Adrenal gland (tissue), 12 donors: ENCODE data around the gene RNF126. TPM values are rescaled to one million over a fixed set of nuclear protein-coding genes. Genes with fewer than 3 reads are reported as not detected.

ENCODE experiments used
- DNase-seq, 7 donors: peaks; one replicate each; pipeline ENCODE4 v3.0.0-alpha.2; 2019 to 2020
- H3K27ac ChIP-seq, 5 donors: fragments of 200-600 bp; sonication (generic) in 4 of 5; 1 replicate in 3 of 5; 2 replicates in 2 of 5; pipeline versions ENCODE4 v1.5.1 to v1.8.0; 2016 to 2020; ENCODE audit warnings: mild to moderate bottlenecking in 1 of 5
- H3K27me3 ChIP-seq: fragments of 200-600 bp; 2 replicates; pipeline ENCODE4 v1.8.0; 2021
- H3K36me3 ChIP-seq, 2 donors: fragments of 200-600 bp; replicated peaks in 1 of 2; 1 replicate in 1 of 2; 2 replicates in 1 of 2; pipeline versions ENCODE4 v1.5.1 to v1.8.0; 2018 to 2022
- H3K4me1 ChIP-seq, 2 donors: fragments of 200-600 bp; replicated peaks in 1 of 2; 1 replicate in 1 of 2; 2 replicates in 1 of 2; pipeline versions ENCODE4 v1.5.1 to v1.8.0; 2018 to 2021
- H3K4me3 ChIP-seq, 4 donors: fragments of 200-600 bp; sonication (generic) in 3 of 4; one replicate each; pipeline ENCODE4 v1.5.1; 2016 to 2018
- H3K9me3 ChIP-seq, 3 donors: fragments of 200-600 bp; sonication (generic) in 1 of 3; replicated peaks in 1 of 3; 1 replicate in 2 of 3; 2 replicates in 1 of 3; pipeline versions ENCODE4 v1.5.1 to v1.8.0; 2016 to 2021
- CTCF ChIP-seq, 6 experiments: fragments of 450-650 bp in 4 of 6; fragments of 200-600 bp in 2 of 6; sonication (generic) in 1 of 6; IDR thresholded peaks; 1 replicate in 5 of 6; 2 replicates in 1 of 6; pipeline versions ENCODE4 v1.5.1 to v1.8.0; 2016 to 2021; ENCODE audit warnings: antibody characterized with exemption in 6 of 6, mild to moderate bottlenecking in 2 of 6, moderate library complexity in 1 of 6
- POLR2A ChIP-seq, 2 donors: fragments of 450-650 bp; IDR thresholded peaks; one replicate each; pipeline ENCODE4 v1.6.1; 2017; ENCODE audit warnings: antibody characterized with exemption in 2 of 2, mild to moderate bottlenecking in 2 of 2, moderate library complexity in 1 of 2
- WGBS, 4 donors: extraction: QIAGEN DNeasy Blood & Tissue Kit in 2 of 4; methylation state at CpG; one replicate each; pipeline versions ENCODE4 v1.1.5 to v1.1.7; 2013 to 2017; 5-methylcytosine and 5-hydroxymethylcytosine counted together
- intact Hi-C, 2 donors: fragments of 100-400 bp; cut with DNase I; formaldehyde crosslinking; loops; one replicate each; pipeline versions ENCODE4 v1.14.1 to v1.15.0; 2022 to 2023
- polyA plus RNA-seq, 3 donors: library from polyadenylated mRNA; stranded (reverse); fragments of 200-250 nt in 2 of 3; fragments of 350-450 nt in 1 of 3; fragmentation: Illumina TruSeq in 1 of 3; extraction: RNeasy Lipid Tissue Mini Kit (QIAGEN cat#74804) in 1 of 3; gene quantifications; one replicate each; pipeline ENCODE4 v1.2.3, GENCODE V29; 2013 to 2014
- total RNA-seq, 9 donors: library from RNA; depleted of rRNA in 4 of 9; stranded (reverse); fragments of >200 nt in 4 of 9; fragments of 120-200 nt in 1 of 9; fragmentation: NEBNext Ultra II Directional in 1 of 9; extraction: Animal tissue kit (Norgen Biotek cat#: 25700) in 1 of 9; gene quantifications; one replicate each; pipeline versions ENCODE4 v1.1.0 to v1.2.4, GENCODE V29; 2013 to 2023
- donor health status: healthy with polysubstance abuse.
- donor health status: Bipolar disorder and iron deficiency.
- donor health status: DM: yes; HTN: yes; CAD: no.
- donor health status: DM: no; HTN: no; CAD: no.
- donor health status: DM: no; HTN: no; CAD: no.
- donor health status: DM: yes; HTN: yes; CAD: no.

RNF126 gene
- total and polyA plus RNA-seq, 12 donors = 9.3 to 76.4 (median 43.1) TPM

- no peak for DNase-seq
- Histone ChIP-seq H3K9me3 (no peaks in the 10 kb centered on the region), H3K4me3 (no peak overlapping the region), H3K4me1 (no peaks in the 10 kb centered on the region), H3K27me3 (no peaks in the 10 kb centered on the region), H3K27ac (no peak overlapping the region), H3K36me3 (peaks cover 0 to 60% of the 10 kb centered on the region in 2 donors)
- intact Hi-C loops = no loop called here
- TF ChIP-seq POLR2A (IDR thresholded peaks at IDR 0.05) (no peak), CTCF (IDR thresholded peaks at IDR 0.05) (no peak)
- WGBS, 4 donors = 89 to 96% (median 90%) methylated on average over 18 to 27 of the region's 27 CpGs
Measured at GRCh38 chr19:618674-619285, 44.2 kb downstream of the RNF126 start.

- TF ChIP-seq CTCF (IDR thresholded peaks at IDR 0.05) = no peak
- no peak for TF ChIP-seq POLR2A (IDR thresholded peaks at IDR 0.05)
- H3K27ac ChIP-seq = no peak overlapping the region
- no peaks in the 10 kb centered on the region for H3K27me3 ChIP-seq
- intact Hi-C loops = no loop called here
- H3K36me3 ChIP-seq = peaks cover 0 to 55% of the 10 kb centered on the region in 2 donors
- H3K4me3 ChIP-seq = no peak overlapping the region
- WGBS, 4 donors = 75 to 92% (median 90%) methylated on average over 4 to 19 of the region's 19 CpGs
- no peak for DNase-seq
- no peaks in the 10 kb centered on the region for H3K9me3 ChIP-seq
- H3K4me1 ChIP-seq = no peaks in the 10 kb centered on the region
Measured at GRCh38 chr19:618247-618619, 44.8 kb downstream of the RNF126 start.

GRCh38 chr19:617551-618246 lies 45.3 kb downstream of the RNF126 start:
- no peak overlapping the region for H3K27ac ChIP-seq
- H3K4me1 ChIP-seq = no peaks in the 10 kb centered on the region
- H3K36me3 ChIP-seq = peaks cover 0 to 50% of the 10 kb centered on the region in 2 donors
- H3K27me3 ChIP-seq = no peaks in the 10 kb centered on the region
- no peak for TF ChIP-seq POLR2A (IDR thresholded peaks at IDR 0.05)
- no peak for TF ChIP-seq CTCF (IDR thresholded peaks at IDR 0.05)
- 87 to 92% (median 90%) methylated on average over 9 to 29 of the region's 29 CpGs for WGBS, 4 donors
- no peak for DNase-seq
- intact Hi-C loops = no loop called here
- H3K4me3 ChIP-seq = no peak overlapping the region
- H3K9me3 ChIP-seq = no peaks in the 10 kb centered on the region

GRCh38 chr19:616747-617526 lies 46.1 kb downstream of the RNF126 start:
- H3K9me3 ChIP-seq = no peaks in the 10 kb centered on the region
- no peak for TF ChIP-seq POLR2A (IDR thresholded peaks at IDR 0.05)
- no peak for TF ChIP-seq CTCF (IDR thresholded peaks at IDR 0.05)
- WGBS, 4 donors = 87 to 94% (median 90%) methylated on average over 21 to 58 of the region's 58 CpGs; no CpG with 5 or more reads in 1 of the 4 donors
- H3K27ac ChIP-seq = no peak overlapping the region
- no peaks in the 10 kb centered on the region for H3K27me3 ChIP-seq
- intact Hi-C loops = no loop called here
- peaks cover 0 to 42% of the 10 kb centered on the region in 2 donors for H3K36me3 ChIP-seq
- H3K4me3 ChIP-seq = no peak overlapping the region
- H3K4me1 ChIP-seq = no peaks in the 10 kb centered on the region
- DNase-seq = no peak
